Sigmoid colon (tissue), 4 donors: ENCODE measurements around the gene DDX1.

Experiments
- CTCF ChIP-seq, 4 experiments: fragments of 450-650 bp in 3 of 4; fragments of 200-600 bp in 1 of 4; IDR thresholded peaks; one replicate each; pipeline ENCODE4 v1.5.1; 2016 to 2019; ENCODE audit warnings: antibody characterized with exemption in 4 of 4, mild to moderate bottlenecking in 3 of 4, moderate library complexity in 2 of 4
- EP300 ChIP-seq, 4 donors: sonication (generic); formaldehyde crosslinking; IDR thresholded peaks; one replicate each; pipeline ENCODE4 v1.6.1; 2017; ENCODE audit warnings: antibody characterized with exemption in 4 of 4
- POLR2A ChIP-seq, 2 donors: fragments of 450-650 bp; IDR thresholded peaks; one replicate each; pipeline ENCODE4 v1.6.1; 2016; ENCODE audit warnings: antibody characterized with exemption in 2 of 2, mild to moderate bottlenecking in 2 of 2, moderate library complexity in 2 of 2
- POLR2AphosphoS5 ChIP-seq, 4 donors: sonication (generic); formaldehyde crosslinking; IDR thresholded peaks; one replicate each; pipeline ENCODE4 v1.6.1; 2017; ENCODE audit warnings: antibody characterized with exemption in 4 of 4

- TF ChIP-seq CTCF (IDR thresholded peaks at IDR 0.05) (no peak), POLR2AphosphoS5 (IDR thresholded peaks at IDR 0.05) (no peak), POLR2A (IDR thresholded peaks at IDR 0.05) (no peak), EP300 (IDR thresholded peaks at IDR 0.05) (no peak)
Observed at GRCh38 chr2:15622214-15622613, 30.5 kb downstream of the DDX1 start.
